NCI-H1092 (cell line): ENCODE data around the gene EFCC1.
A peak's percentile ranks its signal among the peaks of the same experiment; 100 is the strongest.

ENCODE experiments used
- DNase-seq: peaks from one replicate; lab custom pipeline; 2025; lab: John Stamatoyannopoulos, UW

EFCC1 gene

DNA sequence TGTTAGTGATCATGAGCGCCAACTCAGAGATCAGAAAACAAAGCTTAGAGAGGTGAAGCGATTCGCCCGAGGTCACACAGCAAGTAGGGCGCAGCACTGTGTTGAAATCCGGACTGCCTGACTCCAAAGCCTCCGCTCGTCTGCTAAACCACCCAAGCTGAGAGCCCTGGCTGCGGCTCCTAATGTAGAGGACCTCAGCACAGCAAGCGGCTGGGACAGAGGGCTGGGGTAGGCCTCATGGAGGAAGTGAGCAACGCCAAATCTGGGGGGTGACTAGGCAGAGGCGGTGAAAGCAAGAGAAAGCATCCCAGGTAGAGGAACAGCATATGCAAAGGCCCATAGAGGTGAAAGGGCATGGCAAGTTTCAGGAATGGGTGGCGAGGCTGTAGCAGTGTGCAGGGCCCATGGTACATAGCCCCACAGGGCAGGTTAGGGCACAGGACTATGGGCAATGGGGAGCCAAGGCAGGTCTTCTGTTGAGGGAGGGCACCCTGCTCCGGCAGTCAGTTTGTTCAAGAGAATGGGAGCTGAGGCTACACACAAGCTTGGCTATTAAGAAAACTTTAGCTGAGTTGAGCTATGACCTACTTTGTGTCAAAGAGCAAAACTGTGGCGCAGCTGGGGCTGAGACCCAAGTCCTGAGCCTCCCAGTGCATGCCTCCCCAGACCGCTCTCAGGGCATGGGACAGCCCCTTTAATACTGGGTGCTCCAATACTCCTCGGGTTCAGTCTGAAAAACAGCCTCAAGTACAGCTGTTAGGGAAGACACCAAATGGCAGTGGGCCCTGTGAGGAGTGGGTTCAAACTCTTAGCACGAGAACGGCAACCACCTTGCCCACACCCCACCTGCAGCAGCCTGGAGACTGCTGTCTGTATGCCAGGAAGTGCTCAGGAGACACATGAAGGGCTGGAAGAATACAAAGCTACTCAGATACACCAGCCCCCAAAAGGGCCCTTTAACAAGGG, 6.2 kb upstream of the EFCC1 start:
- DNase-seq, result no peak

DNA sequence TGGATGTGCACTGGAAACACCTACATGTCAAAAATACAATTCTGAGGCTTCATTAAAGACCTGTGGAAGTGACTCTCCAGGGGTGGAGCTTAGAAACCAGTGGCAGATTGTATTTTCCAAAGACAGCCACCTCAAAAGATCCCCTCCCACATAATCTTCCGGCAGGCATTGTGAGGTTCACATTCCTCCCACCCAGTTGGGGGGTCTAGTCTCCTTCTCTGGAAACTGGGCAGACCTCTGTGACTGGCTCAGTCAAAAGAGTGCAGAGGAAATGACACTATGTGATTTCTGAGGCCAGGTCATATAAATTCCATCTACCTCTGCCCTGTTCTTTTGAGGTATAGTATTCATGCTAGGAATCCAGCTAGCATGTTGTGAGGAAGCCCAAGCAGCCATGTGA, 5.4 kb upstream of the EFCC1 start:
- DNase-seq, result no peak

- DNase-seq, result no peak
These were observed 4.9 kb upstream of the EFCC1 start for GRCh38 chr3:128996200-128996599.

- no peak for DNase-seq
These were observed 4.4 kb upstream of the EFCC1 start for GRCh38 chr3:128996726-128997125.

DNA sequence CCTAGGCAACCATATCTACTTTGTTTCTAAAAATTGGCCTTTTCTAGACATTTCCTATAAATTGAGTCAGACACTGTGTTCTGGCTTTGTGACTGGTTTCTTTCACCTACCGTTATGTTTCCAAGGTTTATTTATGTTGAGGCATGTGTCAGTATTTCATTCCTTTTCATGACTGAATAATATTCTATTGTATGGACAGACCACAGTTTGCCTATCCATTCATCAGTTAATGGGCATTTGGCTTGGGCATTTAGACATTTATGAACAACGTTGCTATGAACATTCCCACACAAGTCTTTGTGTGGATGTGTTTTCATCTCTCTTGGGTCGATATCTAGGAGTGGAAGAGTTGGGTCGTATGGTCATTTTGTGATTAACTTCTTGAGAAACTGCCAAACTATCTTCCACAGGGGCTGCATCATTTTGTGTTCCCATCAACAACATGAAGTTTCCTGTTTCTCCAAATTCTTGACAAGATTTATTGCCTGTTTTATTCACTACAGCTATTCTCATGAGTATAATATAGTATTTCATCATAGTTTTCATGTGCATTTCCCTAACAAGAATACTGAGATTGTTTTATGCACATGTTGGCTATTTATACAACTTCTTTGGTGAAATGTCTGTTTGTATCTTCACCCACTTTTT, 3.5 kb upstream of the EFCC1 start:
- no peak for DNase-seq

GRCh38 chr3:128998561-128998960, 2.5 kb upstream of the EFCC1 start:
- no peak for DNase-seq

GRCh38 chr3:128999102-128999501, 2.0 kb upstream of the EFCC1 start:
- no peak for DNase-seq

DNA sequence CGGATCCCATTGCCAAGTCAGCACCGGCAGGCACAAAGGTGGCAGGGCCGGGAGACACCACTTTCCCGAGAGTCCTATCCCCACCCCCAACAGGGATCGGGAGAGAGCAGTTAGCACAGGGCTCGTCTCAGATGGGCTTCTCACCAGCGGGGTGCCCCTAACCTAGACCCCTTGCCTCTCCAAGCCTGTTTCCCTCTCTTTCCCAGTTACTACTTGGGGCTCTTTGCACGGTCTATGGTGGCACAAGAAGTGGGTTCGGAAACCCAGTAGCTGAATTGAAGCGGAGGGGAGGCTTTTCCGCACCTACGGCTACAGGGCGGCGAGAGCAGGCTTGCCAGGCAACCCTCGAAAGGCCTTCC, 383 bp upstream of the EFCC1 start:
- DNase-seq, result no peak

DNA sequence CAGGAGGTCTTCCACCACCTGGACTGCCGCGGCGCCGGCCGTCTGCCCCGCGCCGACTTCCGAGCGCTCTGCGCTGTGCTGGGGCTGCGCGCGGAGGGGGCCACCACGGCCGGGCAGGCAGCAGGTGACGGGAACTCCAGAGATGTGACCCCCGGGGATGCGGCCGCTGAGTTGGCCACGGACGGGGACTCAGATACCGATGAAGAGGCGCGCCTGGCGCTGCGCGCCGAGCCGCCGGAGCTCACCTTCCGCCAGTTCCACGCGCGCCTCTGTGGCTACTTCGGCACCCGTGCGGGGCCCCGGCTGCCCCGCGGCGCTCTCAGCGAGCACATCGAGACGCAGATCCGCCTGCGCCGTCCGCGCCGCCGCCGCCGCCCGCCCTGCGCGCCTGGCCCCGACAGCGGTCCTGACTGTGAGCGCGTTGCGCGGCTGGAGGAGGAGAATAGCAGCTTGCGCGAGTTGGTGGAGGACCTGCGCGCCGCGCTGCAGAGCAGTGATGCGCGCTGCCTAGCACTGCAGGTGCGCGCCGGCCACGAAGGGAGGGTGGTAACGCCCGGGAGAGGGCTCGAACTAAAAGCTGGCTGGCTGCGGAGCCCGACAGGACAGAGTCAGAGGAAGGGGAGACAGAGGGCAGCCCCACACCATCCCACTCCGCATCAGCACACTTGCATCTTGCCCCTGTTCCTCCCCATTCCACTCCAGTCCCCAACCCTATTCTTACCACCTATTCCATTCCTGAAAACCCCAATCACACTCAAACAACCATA, 885 bp downstream of the EFCC1 start:
- DNase-seq, result no peak

DNA sequence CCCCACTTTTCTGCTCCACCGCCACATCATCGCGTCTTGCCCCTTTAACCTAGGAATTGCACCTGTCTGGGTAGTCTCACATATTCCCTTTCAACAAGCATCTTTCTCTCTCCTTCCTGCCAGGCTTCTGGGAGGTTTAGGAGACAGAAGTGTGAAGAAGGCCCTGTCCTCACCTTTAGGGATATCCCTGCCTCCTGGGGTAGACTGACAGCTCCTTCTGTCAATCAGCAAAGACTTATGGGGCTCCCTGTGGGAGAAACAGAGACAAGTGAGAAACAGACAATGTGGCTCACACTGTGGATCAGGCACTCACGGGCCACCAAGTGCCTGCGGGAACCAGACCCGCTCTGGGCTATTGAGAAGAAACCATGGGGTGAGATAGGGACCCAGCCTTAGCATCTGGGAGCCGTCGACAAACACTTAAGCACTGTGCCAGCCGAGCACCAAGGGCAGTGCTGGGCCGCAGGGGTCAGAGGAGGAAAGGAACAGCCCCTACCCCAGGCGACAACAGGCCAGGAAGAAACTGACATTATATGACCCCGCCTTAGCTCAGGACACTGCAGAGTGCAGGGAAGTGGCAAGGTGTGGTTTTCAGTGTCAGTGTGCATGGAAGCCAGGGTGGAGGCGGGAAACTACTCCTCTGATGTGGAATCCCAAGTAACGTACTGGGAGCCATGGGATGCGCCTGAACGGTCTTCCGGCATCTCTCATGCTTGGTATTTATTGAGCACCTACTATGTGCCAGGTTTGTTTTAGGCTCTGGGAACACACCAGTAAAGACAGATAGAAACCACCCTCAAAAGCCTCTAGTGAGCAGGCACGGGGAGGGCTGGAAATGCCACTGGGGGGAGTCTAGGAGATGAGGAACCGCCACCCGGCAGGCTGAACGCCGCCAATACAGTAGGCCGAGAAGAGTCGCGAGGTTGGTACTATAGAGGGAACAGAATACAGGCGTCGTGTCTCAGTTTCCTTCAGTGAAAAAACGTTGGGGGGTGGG, 1.8 kb downstream of the EFCC1 start:
- no peak for DNase-seq

- DNase-seq, result peak; percentile 19
These were observed 2.5 kb downstream of the EFCC1 start for GRCh38 chr3:129003578-129004112.

GRCh38 chr3:129004639-129005295, 3.7 kb downstream of the EFCC1 start:
- DNase-seq, result no peak

- peak; percentile 62 for DNase-seq
These were observed 4.6 kb downstream of the EFCC1 start for GRCh38 chr3:129005526-129006303.

DNA sequence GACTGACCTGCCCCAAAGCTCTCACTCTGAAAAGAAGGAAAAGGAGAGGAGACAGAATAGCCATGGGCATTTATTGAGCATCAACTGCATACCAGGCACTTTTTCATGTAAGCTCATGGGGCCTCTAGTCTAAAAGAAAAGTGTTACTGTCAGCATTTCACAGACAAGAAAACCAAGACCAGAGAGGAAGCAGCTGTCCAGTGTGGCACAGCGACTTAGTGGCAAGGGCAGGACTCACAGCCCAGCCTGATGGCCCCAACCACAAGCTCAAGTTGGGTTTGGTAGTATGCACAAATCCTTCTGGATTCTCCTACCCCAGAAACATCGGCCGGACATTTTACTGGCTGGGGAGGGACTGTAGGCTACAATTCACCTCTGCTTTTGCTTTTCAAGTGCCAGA, 5.8 kb downstream of the EFCC1 start:
- no peak for DNase-seq

GRCh38 chr3:129007792-129008191, 6.7 kb downstream of the EFCC1 start:
- no peak for DNase-seq

DNA sequence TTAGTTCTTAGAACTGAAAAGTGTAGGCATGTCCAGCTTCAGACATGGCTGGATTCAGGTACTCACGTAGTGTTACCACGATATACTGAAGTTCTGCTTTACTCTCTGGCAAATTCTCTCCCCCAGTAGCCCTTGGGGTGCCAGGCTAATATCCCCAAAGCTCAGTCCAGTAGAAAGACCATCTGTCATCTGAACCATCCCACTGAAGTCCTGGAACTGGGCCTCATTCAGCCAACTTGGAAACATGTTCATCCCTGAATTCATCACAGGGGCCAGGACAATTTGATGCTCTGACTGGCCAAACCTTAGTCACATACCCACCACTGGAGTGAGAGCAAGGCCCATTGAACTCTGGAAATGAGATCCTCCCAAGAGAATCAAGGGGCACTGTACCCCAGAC, 8.2 kb downstream of the EFCC1 start:
- DNase-seq, result no peak

DNA sequence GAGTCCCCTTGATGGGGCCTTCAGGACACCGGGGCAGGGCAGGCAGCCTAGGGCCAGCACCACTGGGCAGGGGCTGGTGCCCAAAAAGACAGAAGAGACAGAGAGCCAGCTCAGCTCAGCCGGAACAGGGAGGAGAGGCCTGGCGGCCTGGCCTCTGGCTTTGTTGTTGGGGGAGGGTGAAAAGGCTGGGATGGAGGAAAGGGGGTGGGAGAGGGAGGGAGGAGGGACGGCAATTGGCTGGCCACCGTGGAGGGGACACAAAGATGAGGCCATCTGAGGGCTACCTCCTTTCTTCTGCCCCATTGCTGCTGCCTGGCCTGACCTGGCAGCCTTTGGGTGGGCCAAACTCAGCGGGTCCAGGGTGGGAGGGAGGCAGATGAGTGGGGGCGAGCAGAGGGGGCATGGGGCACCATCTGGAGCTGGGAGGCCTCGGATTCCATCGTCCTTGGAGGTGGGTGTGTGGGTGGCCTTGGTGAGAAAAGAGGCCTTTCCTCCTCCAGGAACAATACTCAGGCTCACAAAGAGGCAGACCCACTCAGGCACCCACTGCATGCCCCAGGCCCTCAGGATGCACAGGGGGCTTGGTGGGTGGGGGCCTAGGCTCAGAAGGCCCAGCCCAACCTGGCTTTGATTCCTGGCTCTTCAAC, 9.3 kb downstream of the EFCC1 start:
- no peak for DNase-seq

DNA sequence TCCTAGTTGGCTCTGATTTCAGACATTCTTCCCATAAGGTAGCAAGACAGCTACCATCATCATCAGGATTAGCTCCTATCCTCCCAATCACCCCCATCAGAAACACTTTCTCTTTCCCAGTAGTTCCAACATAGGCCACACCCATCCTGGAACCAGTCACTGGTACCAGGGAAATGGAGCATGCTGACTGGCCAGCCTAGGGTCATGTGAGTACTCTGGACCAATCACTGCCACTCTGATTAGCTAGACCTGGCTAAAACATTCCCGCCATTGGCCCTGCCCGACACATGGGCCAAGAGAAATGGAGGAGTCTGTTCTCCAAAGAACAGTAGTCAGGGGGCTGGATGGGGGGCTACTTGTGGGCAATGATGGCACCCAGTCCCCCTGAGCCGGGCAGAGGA, 12.4 kb downstream of the EFCC1 start:
- DNase-seq, result no peak

- DNase-seq, result no peak
These were observed 13.0 kb downstream of the EFCC1 start for GRCh38 chr3:129014148-129014547.
